DMS153 treated with DMSO at 0.1 percent for 48 hours (cell line): ENCODE data around the gene MRPS21.

ENCODE experiments used
- DNase-seq: peaks from one replicate; lab custom pipeline; 2025; ENCODE audit not compliant: unreplicated experiment; lab: John Stamatoyannopoulos, UW

MRPS21 gene

DNA sequence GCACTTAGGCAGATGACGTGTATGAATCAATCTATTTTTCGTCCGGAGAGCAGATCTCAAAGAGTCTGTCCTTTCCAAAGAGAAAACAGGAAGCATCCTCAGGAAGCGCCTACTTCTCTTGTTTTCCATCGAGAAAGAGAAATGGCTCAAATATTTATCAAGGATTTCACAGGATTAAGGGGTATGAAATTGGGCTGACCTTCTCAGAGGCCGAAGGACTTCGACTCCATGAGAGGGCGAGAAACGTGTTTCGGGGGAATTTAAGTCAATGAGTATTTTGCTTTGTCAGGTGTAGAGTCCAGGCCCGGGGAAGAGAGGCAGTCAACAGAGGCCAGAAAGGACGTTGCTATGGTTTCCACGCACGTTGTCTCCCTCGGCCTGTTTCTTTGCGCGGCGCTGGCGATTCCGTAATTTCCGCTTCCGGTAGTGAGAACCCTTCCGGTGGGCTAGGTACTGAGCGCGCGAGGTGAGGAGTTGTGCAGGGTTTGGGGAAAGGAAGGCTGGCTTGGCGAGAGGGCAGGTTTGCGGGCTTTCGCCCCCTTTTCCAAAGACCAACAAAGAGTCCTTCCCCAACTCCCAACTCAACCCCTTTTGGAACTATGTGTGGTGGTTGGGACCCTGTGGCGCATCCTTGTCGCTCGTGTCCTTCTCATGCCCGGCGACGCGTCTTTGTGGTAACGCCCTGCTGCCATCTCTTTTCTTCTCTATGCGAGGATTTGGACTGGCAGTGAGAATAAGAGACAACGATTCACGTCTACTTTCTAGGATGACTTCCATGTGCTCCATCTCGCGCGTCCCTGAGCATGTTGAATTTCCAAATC is at the start of gene MRPS21:
TSS of gene MRPS21 (plus strand) at position 429 of the 821 bp plus-strand sequence. CDS start 506 bp downstream, outside the sequence.
- DNase-seq, result peak; percentile 96

DNA sequence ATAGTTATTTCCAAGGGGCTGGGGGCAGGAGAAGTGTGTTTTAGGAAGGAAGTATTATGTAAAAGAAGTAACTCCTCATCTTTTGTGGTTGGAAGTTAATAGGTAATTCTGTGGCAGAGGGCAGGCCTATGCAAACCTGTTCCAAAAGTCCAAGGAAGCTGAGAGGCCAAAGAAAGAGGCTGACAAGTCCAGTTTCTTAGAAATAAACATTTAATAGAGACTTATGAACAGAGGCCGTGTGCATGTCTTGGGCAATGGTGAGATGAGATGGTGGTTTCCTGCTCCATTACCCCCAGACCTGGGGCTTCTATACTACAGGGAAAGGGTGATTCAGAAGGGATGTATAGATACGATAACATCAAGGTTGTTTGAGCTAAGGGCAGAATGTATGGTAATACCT is 43.7 kb upstream of the MRPS21 start:
- DNase-seq, result no peak

DNA sequence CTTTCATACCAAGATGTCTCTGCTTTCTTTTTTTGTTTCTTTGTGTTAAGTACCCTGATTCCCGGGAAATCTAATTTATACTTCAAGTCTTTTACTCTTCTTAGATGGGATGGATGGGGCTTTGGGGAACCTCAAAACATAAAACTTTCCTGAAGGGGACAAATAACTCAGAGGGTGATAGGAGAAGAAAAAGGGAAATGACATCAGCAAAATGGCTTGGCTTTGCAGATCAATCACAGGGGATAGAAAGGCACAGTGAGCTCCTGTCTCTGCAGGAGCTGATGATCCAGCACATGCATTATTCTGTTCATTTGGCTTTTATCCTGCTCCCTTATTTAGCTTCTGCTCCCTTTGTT is 37.5 kb upstream of the MRPS21 start:
- DNase-seq, result no peak

DNA sequence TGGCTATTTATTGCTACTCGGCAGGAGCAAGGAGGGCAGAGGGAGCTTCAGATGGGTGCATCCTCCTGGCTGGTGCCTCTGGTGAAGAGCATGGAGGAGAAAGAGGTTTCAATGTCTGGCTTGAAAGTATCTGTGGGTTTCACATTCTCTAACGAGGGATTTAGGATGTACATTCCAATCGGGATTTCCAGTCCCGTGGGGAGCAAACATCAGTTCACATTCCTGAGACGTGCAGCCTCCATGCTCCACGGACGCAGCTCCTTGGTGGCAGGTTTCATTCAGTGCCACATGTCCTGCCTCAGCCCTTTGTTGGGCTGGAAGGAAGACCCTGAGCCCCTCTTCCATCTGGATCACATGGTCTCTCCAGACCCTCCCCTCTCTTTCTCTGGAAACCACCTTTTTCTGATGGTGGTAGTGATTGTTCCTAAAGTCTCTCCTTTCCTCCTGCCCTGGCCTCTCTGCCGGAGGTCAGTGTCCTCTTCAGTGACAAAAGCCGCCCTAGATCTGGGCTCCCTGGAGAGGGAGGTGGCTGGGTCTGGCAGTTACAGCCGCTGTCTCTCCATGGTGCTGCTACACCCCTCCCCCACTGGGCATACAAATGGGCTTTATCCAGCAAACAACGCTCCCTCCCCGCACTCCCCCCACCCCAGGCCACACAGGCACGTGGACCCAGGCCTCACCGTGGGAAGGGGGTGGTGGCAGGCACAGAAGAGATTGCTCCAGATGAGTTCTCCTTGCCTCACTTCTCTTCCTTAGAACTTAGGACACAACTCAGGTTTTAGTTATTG is 36.9 kb upstream of the MRPS21 start:
- DNase-seq, result no peak

DNA sequence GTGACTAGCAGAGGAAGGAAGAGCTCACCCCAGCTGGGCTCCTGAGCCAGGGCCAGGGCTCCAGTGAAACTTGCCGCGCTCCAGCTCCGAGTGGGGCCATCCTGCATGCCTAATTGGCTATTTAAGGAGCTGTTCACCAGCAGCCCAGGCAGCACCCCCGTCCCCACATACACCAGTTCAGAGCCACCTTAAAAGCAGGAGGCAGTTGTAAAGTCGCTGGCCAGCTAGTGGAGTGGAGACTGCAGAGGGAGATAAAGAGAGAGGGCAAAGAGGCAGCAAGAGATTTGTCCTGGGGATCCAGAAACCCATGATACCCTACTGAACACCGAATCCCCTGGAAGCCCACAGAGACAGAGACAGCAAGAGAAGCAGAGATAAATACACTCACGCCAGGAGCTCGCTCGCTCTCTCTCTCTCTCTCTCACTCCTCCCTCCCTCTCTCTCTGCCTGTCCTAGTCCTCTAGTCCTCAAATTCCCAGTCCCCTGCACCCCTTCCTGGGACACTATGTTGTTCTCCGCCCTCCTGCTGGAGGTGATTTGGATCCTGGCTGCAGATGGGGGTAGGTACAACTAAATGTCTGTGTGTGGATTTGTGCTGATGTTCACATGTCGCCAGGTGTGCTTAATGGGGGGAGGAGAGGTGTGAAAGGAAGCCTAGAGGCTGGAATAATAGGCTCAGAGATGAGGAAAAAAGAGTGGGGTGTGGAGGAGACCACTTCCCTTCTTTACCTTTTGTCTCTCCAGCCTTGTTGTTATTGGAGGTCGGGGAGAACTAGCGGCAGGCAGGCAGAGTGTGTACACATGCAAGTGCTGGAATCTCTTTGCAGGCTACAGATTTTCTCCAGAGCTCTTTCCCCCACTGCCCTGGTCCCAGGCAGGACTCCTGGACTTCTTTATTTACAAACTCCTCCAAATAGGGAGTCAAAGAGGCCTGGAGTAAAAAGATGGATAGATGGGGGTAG is 35.8 kb upstream of the MRPS21 start, which contains the start of gene CA14:
TSS of gene CA14 (plus strand) at position 151 of the 962 bp plus-strand sequence. CDS start at position 506, 355 bp downstream.
- no peak for DNase-seq

DNA sequence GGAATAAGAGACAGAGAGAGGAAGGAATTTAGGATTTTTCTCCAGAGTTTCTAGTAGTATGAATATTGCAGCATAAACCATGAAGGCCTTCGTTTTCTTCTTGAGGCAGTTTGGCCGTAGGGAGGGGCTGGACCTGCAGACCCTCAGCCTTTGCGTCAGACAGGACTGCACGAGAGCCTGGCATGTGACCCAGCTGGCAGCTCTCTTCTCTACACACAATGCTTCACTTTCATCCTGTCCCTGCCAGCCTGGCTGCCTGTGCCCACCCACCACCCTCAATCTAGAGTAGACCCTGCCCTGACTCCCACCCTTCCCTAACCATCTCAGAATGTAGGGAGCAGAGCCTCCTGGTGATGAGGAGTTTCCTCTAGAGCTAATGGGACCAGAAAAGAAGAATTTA is 34.4 kb upstream of the MRPS21 start:
- no peak for DNase-seq

DNA sequence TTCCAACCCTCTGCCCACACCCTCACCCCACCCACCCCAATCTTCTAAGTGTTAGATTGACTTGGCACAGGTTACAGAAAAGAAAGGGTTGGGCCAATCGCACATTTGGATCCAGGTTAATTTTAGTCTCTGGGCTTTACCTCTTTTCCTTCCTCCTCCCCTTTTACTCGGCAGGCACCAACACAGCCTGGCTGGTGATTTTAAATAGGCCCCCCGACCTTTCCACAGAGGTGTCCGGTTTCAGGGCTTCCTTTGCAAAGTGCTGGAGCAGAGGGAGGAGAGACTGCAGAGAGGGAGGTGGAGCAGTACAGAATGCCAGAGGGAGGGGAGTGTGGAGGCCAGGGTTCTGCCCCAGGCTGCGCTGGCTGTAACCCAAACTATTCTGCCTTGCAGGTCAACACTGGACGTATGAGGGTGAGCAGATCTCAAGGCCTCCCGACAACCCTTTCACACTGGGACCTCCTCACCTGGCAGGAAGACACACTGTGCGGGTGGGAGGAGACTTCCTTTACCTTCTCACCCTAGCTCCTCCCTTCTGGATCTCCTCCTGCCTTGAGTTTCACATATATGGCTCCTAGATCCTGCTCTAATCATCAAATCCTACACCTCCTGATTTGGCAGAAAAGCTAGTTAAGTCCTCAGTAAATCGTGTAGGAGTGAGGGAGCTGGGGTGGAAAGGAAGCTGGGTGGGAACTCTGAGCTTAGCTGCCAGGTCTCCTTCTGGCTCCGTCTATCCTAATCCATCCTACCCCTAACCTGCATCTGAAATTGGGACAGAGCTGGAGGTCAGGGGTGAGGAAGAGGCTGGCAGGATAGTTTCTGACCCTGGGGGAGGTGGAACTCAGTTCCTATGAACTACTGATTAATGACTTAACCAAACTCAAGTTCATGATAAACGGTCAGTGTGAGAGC is 33.6 kb upstream of the MRPS21 start:
- DNase-seq, result peak; percentile 92

DNA sequence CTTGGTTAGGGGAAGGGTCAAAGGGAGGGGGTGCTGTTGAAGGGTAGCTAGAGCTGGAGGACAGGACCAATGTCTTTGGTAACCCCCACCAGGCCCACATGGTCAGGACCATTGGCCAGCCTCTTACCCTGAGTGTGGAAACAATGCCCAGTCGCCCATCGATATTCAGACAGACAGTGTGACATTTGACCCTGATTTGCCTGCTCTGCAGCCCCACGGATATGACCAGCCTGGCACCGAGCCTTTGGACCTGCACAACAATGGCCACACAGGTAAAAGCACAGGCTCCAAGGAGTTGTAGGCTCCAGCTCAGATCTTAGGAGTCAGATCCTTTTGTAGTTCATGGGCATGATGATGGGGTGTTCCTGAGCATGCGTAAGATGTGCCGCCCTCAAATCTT is 32.3 kb upstream of the MRPS21 start:
- no peak for DNase-seq

DNA sequence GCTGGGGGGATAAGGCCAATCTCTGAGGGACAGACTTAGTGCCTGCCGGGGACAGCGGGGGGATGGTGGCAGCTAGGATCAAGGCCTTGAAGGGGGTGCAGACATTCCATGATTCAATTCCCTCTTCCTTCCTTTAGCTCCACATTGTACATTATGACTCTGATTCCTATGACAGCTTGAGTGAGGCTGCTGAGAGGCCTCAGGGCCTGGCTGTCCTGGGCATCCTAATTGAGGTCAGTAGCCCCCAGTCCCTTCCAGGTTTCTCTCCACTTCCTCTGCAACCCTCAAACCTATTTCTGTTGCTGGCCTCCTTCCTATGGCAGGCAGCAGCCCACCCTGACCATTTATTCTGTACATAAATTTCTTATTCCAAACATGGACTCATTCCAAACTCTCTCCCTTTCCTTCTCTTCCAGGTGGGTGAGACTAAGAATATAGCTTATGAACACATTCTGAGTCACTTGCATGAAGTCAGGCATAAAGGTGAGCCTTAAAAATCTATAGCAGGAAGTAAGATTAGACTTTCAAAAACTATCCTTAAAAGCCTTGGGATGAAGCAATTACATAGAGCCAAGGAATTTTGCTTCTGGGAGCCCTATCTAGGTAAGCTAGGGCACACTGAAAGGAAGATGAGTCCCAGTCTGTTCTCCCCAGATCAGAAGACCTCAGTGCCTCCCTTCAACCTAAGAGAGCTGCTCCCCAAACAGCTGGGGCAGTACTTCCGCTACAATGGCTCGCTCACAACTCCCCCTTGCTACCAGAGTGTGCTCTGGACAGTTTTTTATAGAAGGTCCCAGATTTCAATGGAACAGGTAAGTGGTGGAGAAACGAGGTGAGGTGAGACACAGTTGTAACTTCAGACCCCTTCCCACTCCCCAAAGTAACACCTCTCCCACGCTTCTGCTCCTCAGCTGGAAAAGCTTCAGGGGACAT is 31.0 kb upstream of the MRPS21 start:
- DNase-seq, result no peak

DNA sequence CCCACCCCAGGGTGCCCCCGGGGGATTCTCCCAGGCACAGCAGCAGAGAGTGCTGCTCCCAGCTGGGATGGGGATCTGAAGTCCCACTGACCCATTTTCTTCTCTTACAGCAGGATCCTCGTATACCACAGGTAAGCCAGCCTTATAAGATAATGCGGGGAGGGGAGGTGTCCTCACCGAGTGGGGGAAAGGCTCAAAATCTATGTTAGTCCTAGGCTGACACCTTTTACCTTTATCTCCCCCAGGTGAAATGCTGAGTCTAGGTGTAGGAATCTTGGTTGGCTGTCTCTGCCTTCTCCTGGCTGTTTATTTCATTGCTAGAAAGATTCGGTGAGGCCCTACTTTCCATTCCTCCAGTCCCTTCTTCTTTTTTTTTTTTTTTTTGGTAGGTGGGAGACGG is 30.1 kb upstream of the MRPS21 start:
- no peak for DNase-seq

DNA sequence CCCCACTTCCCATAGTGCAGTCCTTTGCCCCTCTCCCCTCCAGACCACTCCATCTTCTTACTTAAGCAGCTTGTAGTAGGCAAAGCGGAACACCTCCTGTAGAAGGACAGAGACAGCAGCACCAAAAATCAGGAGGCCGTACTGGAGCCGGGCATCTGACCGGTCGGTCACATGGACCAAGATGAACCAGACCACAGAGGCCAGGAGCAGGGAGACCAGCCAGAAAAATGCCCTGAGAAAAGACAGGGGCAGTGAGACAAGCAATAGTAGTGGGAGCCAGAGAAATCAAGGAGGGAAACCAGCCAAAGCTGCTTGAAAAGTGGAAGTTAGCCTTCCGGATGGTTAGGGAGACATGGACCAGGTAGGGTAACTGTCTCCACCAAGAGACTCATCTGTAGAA is 25.8 kb upstream of the MRPS21 start:
- DNase-seq, result no peak

DNA sequence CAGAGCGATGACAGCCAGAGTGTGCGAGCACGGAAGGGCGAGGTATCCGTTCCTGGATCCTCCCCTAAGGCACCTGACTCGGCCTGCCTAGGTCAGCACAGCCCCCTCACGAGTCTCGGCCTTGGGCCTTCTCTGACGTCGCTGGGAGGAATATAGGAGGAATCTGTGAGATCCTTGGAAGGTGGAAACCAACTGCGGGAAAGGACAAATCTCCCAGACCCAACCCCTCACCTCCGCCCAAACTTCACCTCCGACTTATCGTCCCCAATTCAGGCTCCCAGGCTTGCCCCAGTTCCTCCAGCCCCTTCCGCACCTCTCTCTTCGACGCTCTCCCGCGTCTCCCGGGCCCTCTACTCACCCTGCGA is 25.3 kb upstream of the MRPS21 start:
- no peak for DNase-seq

DNA sequence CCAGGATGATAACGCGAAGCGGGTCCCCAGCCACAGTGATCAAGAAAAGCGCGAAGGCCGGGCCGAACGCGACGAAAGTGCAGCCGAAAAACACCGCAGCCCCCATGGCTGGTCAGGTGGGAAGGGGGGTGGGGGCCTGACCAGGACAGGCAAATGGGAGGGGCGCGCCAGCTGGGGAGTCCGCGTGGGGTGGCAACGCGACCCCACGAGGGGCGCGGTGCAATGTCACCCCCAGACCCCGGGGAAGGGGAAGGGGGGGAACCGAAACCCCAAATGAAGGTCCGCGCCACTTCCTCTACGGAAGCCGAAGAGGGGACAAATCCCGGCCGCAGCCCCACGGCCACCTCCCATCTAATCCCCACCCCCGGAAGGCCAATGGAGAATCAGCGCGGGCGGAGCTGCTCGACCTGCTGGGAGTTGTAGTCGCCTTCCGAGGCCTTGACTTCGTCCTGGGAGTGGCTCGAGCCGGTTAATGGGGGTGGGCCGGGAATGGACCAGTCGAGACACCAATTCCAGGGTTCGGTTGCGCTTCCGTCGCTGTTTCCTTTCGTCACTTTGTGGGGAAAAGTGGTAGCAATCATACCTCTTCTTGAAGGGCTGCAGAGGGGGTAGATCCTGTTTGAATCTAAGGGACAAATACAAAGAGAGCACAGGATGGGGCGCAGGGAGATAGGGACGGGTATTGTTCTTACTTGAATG is 24.8 kb upstream of the MRPS21 start, which contains the start of gene APH1A:
TSS of gene APH1A (minus strand) at position 312 of the 699 bp plus-strand sequence. CDS start at position 106, 206 bp downstream.
- peak; percentile 97 for DNase-seq

DNA sequence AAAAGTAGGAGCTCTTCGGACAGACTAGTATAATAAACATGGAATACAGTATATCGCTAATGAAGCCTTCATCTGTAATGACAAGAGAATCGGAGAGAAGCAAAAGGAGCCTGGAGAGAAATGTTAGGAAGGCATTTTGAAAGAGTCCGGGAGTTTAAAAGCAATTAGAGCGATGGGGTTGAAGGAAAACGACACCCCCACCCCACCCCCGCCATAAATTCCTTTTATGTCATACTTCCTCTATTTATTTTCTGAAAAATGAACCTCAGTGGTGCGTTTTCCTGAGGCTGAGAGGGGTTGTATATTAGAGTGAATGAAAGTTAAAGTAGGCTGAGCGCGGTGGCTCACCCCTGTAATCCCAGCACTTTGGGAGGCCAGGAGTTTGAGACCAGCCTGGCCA is 24.2 kb upstream of the MRPS21 start:
- no peak for DNase-seq

DNA sequence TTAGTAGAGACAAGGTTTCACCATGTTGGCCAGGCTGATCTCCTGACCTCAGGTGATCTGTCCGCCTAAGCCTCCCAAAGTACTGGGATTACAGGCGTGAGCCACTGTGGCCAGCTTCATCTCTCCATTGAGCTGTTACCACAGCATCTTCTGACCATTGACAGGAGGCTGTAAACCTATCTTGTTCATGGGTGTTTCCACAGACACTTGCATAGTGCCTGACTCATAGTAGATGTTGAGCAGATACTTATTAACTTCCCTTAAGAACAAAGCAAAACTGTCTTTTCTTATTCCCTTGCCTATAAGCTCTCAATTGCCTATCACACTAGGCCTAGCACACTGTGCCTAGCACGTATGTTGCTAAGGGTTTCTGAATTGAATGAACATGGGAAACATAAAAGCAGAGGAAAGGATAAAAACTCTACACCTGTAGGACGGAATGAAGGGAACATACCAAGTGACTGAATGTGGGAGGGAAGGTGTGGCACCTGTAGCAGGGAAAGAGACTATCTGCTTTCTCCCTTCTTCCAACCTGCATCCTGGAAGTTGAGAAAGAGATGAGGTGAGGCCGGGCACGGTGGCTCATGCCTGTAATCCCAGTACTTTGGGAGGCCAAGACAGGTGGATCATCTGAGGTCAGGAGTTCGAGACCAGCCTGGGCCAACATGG is 22.2 kb upstream of the MRPS21 start:
- no peak for DNase-seq

DNA sequence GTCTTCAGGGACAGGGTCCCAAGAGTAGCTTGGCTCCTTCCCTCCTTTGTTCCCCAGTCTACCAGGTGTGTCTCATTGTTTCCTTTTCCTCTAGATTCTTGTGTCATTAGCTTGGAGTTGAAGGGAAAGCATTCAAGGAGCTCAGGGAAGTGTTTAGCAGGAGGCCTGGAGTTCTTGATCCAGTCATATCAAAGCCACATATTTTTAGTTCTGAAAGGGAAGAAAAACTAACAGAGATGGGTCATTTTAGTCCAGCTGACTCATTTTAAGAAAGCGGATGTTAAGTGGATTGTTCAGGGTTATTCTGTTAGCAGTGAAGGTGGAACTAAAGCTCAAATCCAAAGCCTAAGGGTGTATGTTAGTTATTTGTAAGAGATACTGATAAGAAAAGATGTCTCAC is 20.4 kb upstream of the MRPS21 start:
- no peak for DNase-seq

DNA sequence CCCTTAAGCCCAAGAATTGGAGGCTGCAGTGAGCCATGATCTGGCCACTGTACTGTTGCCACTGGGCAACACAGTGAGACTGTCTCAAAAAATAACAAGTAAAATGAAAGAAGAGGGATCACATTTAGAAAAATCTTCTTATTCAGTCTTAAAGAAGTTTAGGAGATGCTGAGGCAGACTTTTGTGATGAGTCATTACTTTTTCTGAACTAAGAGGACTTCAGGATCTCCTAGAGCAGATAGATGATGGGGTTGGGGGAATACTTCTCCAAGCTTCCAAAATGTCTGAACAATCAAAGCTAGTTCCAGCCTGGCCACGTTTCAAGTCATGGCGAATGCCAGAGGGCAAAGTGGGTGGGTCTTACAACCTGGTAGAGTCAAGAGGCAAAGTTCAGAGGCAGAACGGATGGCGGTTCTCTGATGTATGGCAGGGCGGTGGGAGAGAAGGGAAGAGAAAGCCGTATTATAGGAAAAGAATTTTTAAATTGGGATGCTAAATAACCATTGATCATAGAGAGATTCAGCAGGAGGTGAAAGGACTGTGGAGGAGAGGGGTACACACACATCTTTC is 13.4 kb upstream of the MRPS21 start:
- DNase-seq, result no peak
